PC-9 (cell line): ENCODE data around the gene SLC26A5.

Experiments
- CTCF ChIP-seq: fragments of 200-600 bp; sonication (generic); conservative IDR thresholded peaks from 2 replicates; pipeline ENCODE4 v1.6.1; 2017; ENCODE audit warnings: mixed run types, antibody characterized with exemption, mild to moderate bottlenecking, moderate library complexity
- EZH2 ChIP-seq: fragments of 200-600 bp; sonication (generic); IDR thresholded peaks from 2 replicates; pipeline ENCODE4 v1.8.0; 2017; ENCODE audit warnings: antibody characterized with exemption, low read depth

GRCh38 chr7:103389263-103389662 lies 56.7 kb downstream of the SLC26A5 start:
- TF ChIP-seq EZH2 = no peak
- TF ChIP-seq CTCF = no peak
